Mesodermal cell (in vitro differentiated cells): ENCODE results near the gene MNS1.
"Not testable (repeated sequence)": the region's sequence is repeated elsewhere in the genome, so short reads cannot be mapped to it uniquely, and the experiment has no call there.

Experiments used
- H3K27ac ChIP-seq: 2 replicates; pipeline ENCODE4 v1.7.0; 2013; ENCODE audit warnings: mild to moderate bottlenecking, low read depth, low read length, moderate library complexity; ENCODE audit not compliant: severe bottlenecking
- H3K36me3 ChIP-seq: 2 replicates; pipeline ENCODE4 v1.7.1; 2013; ENCODE audit warnings: mild to moderate bottlenecking, low read length, moderate library complexity; ENCODE audit not compliant: control insufficient read depth, insufficient read depth
- H3K4me1 ChIP-seq: one replicate; pipeline ENCODE4 v1.7.1; 2013; ENCODE audit warnings: mild to moderate bottlenecking, low read length; ENCODE audit not compliant: insufficient read depth, control insufficient read depth, poor library complexity, severe bottlenecking
- H3K4me3 ChIP-seq: 2 replicates; pipeline ENCODE4 v1.7.0; 2013; ENCODE audit warnings: low read length, control low read depth, mild to moderate bottlenecking; ENCODE audit not compliant: insufficient read depth, poor library complexity, severe bottlenecking; ENCODE audit errors: extremely low read depth
- H3K9me3 ChIP-seq: 2 replicates; pipeline ENCODE4 v1.7.1; 2013; ENCODE audit warnings: mild to moderate bottlenecking, low read length, moderate library complexity; ENCODE audit not compliant: control insufficient read depth
- WGBS, 2 experiments: methylation state at CpG; one replicate each; pipeline ENCODE4 v1.1.5; 2013; ENCODE audit warnings: missing lambda C conversion rate in 2 of 2; ENCODE audit not compliant: insufficient coverage in 2 of 2; 5-methylcytosine and 5-hydroxymethylcytosine counted together

MNS1 gene

GRCh38 chr15:56454836-56455235 lies 10.1 kb downstream of the MNS1 start:
- WGBS, 2 experiments, result 73 to 85% methylated on average over 1 of the region's 1 CpG
- Histone ChIP-seq H3K27ac (no peak overlapping the region), H3K4me3 (no peak overlapping the region), H3K36me3 (no peaks in the 10 kb centered on the region), H3K9me3 (no peaks in the 10 kb centered on the region), H3K4me1 (no peaks in the 10 kb centered on the region)

DNA sequence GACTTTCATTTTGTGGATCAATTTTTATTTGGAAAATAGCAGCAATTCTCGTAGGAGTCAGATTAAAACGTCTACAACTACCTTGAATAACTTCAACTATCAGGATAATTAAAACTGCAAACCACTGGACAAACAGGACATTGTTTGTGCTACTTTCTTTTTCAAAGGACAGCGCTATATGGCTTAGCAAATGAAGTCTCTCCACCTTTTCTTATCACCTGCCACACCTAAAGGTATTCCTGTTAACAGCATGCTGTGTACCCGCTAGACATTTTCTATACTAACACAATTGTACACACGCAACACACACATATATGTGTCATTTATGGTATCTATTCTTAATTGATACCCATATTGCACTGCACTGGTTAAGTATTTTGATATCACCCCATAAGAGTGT lies 19.2 kb downstream of the MNS1 start:
- no peaks in the 10 kb centered on the region for H3K36me3 ChIP-seq
- no peaks in the 10 kb centered on the region for H3K4me1 ChIP-seq
- no peaks in the 10 kb centered on the region for H3K9me3 ChIP-seq
- H3K27ac ChIP-seq, result no peak overlapping the region
- 83 to 95% methylated on average over 1 to 3 of the region's 5 CpGs for WGBS, 2 experiments
- no peak overlapping the region for H3K4me3 ChIP-seq

- Histone ChIP-seq H3K27ac (no peak overlapping the region), H3K36me3 (no peaks in the 10 kb centered on the region), H3K4me1 (no peaks in the 10 kb centered on the region), H3K9me3 (no peaks in the 10 kb centered on the region), H3K4me3 (no peak overlapping the region)
- WGBS, 2 experiments, result 100% methylated on average over 1 of the region's 3 CpGs; no CpG with 5 or more reads in 1 of the 2 experiments
Observed at GRCh38 chr15:56442354-56442753, 22.6 kb downstream of the MNS1 start.

- H3K9me3 ChIP-seq, result no peaks in the 10 kb centered on the region
- no peaks in the 10 kb centered on the region for H3K36me3 ChIP-seq
- no peak overlapping the region for H3K27ac ChIP-seq
- no CpG with 5 or more reads among the region's 1 CpG for WGBS, 2 experiments
- no peak overlapping the region for H3K4me3 ChIP-seq
- no peaks in the 10 kb centered on the region for H3K4me1 ChIP-seq
Observed at GRCh38 chr15:56440214-56440770, 24.6 kb downstream of the MNS1 start.

- Histone ChIP-seq H3K36me3 (no peaks in the 10 kb centered on the region), H3K27ac (no peak overlapping the region), H3K4me1 (no peaks in the 10 kb centered on the region), H3K4me3 (no peak overlapping the region), H3K9me3 (no peaks in the 10 kb centered on the region)
- 88 to 89% methylated on average over 3 to 4 of the region's 5 CpGs for WGBS, 2 experiments
Observed at GRCh38 chr15:56432304-56432703, 32.6 kb downstream of the MNS1 start.

GRCh38 chr15:56428821-56429458 lies 36.0 kb downstream of the MNS1 start:
- no CpG with 5 or more reads among the region's 2 CpGs for WGBS, 2 experiments
- Histone ChIP-seq H3K4me3 (no peak overlapping the region), H3K4me1 (no peaks in the 10 kb centered on the region)

GRCh38 chr15:56425976-56426375 lies 39.0 kb downstream of the MNS1 start:
- no peaks in the 10 kb centered on the region for H3K4me1 ChIP-seq
- no peak overlapping the region for H3K4me3 ChIP-seq
- H3K9me3 ChIP-seq, result no peaks in the 10 kb centered on the region
- H3K27ac ChIP-seq, result no peak overlapping the region
- WGBS, 2 experiments, result 100% methylated on average over 1 of the region's 1 CpG
- H3K36me3 ChIP-seq, result no peaks in the 10 kb centered on the region

More at GRCh38 chr15:56428821-56429458, 36.0 kb downstream of the MNS1 start:
- Histone ChIP-seq H3K9me3 (no peaks in the 10 kb centered on the region), H3K27ac (no peak overlapping the region), H3K36me3 (no peaks in the 10 kb centered on the region)

DNA sequence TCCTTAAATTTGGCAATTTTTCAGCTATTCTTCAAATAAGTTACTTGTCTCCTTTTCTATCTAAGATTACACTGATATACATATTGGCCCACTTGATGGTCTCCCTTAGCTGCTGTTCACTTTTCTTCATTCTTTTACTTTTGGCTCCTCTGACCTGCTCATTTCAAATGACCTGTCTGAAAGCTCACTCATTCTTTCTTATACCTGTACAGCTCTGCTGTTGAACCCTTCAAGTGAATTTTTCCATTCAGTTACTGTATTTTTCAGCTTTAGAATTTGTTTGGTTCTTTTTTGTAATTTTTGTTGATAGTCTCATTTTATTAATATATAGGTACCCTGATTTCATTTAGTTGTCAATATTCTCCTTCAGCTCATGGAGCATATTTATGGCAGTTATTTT lies 39.7 kb downstream of the MNS1 start:
- Histone ChIP-seq H3K4me3 (no peak overlapping the region), H3K4me1 (no peaks in the 10 kb centered on the region), H3K9me3 (no peaks in the 10 kb centered on the region), H3K36me3 (no peaks in the 10 kb centered on the region), H3K27ac (no peak overlapping the region)

- not testable (repeated sequence) for H3K27ac ChIP-seq, H3K4me3 ChIP-seq, H3K4me1 ChIP-seq, H3K9me3 ChIP-seq, H3K36me3 ChIP-seq
- WGBS, 2 experiments, result no CpG with 5 or more reads among the region's 1 CpG
Observed at GRCh38 chr15:56413114-56413733, 51.7 kb downstream of the MNS1 start.

GRCh38 chr15:56411122-56411749 lies 53.7 kb downstream of the MNS1 start:
- 80 to 94% methylated on average over 1 to 2 of the region's 2 CpGs for WGBS, 2 experiments
- no peaks in the 10 kb centered on the region for H3K4me1 ChIP-seq
- H3K9me3 ChIP-seq, result no peaks in the 10 kb centered on the region
- H3K4me3 ChIP-seq, result no peak overlapping the region
- no peaks in the 10 kb centered on the region for H3K36me3 ChIP-seq
- no peak overlapping the region for H3K27ac ChIP-seq

DNA sequence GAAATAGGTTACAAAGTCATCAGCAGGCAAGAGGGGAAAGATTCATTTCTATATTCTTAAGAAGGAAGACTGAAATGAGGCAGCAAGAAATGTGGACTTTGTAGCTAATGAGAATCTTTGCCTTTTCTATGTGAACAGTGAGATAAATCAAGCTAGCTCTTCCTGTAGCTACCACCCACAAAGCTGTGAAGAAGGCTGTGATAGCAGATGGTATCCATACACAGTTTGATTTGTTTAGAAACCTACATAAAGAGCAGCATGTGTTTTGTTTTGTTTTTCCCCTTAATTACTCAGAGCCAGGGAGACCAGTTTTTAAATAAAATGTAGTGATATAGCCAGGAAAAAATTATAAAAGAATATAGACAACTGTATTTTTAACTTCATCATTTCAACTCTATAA lies 54.2 kb downstream of the MNS1 start:
- Histone ChIP-seq H3K9me3 (no peaks in the 10 kb centered on the region), H3K4me3 (no peak overlapping the region), H3K36me3 (no peaks in the 10 kb centered on the region), H3K27ac (no peak overlapping the region), H3K4me1 (no peaks in the 10 kb centered on the region)
